Activated CD4-positive, alpha-beta T cell treated with anti-CD3 and anti-CD28 coated beads for 36 hours (primary cell): Measurements from ENCODE around the gene PHYHIPL. TPM values are rescaled to one million over a fixed set of nuclear protein-coding genes. Genes with fewer than 3 reads are reported as not detected.

Experiments used
- ATAC-seq: fragments of 200-7000 bp; cut with Tn5 transposase; one replicate; pipeline ENCODE4 v1.10.0; 2021; ENCODE audit warnings: mild to moderate bottlenecking, moderate library complexity
- CTCF ChIA-PET: fragments of 350-600 bp; sonication (Branson Sonifier 250); formaldehyde crosslinking; loops from one replicate; lab custom pipeline; 2021; ENCODE audit warnings: antibody characterized with exemption; lab: Charles Lee
- POLR2A ChIA-PET: fragments of 350-600 bp; sonication (Branson Sonifier 250); formaldehyde crosslinking; loops from one replicate; lab custom pipeline; 2021; ENCODE audit warnings: antibody characterized with exemption, inconsistent platforms; lab: Charles Lee
- DNase-seq: peaks from one replicate; pipeline ENCODE4 v3.0.0-alpha.2; 2020
- H3K27ac Mint-ChIP-seq: one replicate; pipeline ENCODE4 v1.8.0; 2021; ENCODE audit warnings: mixed read lengths
- H3K27me3 Mint-ChIP-seq: one replicate; pipeline ENCODE4 v1.8.0; 2021; ENCODE audit warnings: mixed read lengths
- H3K36me3 Mint-ChIP-seq: one replicate; pipeline ENCODE4 v1.8.0; 2021; ENCODE audit warnings: low read depth, mixed read lengths
- H3K4me1 Mint-ChIP-seq: one replicate; pipeline ENCODE4 v1.8.0; 2021; ENCODE audit warnings: mixed read lengths
- H3K4me3 Mint-ChIP-seq: one replicate; pipeline ENCODE4 v1.8.0; 2021; ENCODE audit warnings: mild to moderate bottlenecking, moderate library complexity, mixed read lengths
- H3K9me3 Mint-ChIP-seq: one replicate; pipeline ENCODE4 v1.8.0; 2021; ENCODE audit warnings: low read depth, mixed read lengths
- intact Hi-C, 2 experiments: fragments of 100-400 bp; cut with DNase I in 1 of 2; cut with micrococcal nuclease in 1 of 2; formaldehyde crosslinking; loops; one replicate each; pipeline versions ENCODE4 v1.14.2 to v1.15.1; 2022 to 2024; cut with DNase I, micrococcal nuclease
- total RNA-seq, 2 experiments: library from RNA; stranded (reverse); gene quantifications; one replicate each; pipeline ENCODE4 v1.2.3, GENCODE V29; 2021

Gene PHYHIPL
- total RNA-seq, 2 experiments from 2014 or later = not detected

DNA sequence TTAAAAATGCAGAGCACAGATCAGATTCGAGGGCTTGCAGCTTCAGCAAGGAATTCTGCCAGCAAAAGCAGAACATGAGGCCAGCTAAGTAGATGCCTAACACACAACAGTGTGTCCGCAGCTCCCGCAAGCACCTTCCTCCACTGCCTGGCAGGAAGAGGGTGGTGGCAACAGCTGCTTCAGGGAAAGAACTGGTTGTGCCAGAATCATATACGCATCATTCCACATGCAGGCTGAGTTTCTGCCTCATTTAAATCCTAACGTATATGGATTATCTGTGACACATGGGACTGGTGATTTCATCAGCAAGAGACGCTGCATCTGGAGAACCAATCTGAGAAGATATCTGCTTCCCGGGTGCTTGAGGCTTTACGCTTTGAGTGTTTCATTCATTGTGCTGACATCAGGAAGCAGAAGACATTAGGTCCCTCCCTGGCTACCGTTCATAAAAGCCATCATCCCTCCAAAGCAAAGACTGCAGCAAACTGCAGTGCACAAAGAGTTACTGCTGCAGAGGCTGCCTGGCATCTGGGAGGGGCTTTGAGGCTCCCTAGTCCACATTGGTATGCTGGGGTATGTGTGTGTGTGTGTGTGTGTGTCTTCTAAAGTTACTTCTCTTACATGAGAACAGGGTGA lies 107.1 kb downstream of the PHYHIPL start:
- DNase-seq (no peak), ATAC-seq (no peak)
- POLR2A ChIA-PET = no interaction called here
- Mint-ChIP-seq H3K27me3 (no peaks in the 10 kb centered on the region), H3K27ac (no peak overlapping the region), H3K9me3 (no peaks in the 10 kb centered on the region), H3K36me3 (no peaks in the 10 kb centered on the region), H3K4me1 (no peaks in the 10 kb centered on the region), H3K4me3 (no peak overlapping the region)
- intact Hi-C loops = no loop called here
- CTCF ChIA-PET = no interaction called here

GRCh38 chr10:59284118-59284975 lies 107.9 kb downstream of the PHYHIPL start:
- ChIA-PET CTCF (no interaction called here), POLR2A (no interaction called here)
- ATAC-seq (no peak), DNase-seq (no peak)
- Mint-ChIP-seq H3K27me3 (no peaks in the 10 kb centered on the region), H3K4me1 (no peaks in the 10 kb centered on the region), H3K4me3 (no peak overlapping the region), H3K36me3 (no peaks in the 10 kb centered on the region), H3K27ac (no peak overlapping the region), H3K9me3 (no peaks in the 10 kb centered on the region)
- intact Hi-C loops = no loop called here

DNA sequence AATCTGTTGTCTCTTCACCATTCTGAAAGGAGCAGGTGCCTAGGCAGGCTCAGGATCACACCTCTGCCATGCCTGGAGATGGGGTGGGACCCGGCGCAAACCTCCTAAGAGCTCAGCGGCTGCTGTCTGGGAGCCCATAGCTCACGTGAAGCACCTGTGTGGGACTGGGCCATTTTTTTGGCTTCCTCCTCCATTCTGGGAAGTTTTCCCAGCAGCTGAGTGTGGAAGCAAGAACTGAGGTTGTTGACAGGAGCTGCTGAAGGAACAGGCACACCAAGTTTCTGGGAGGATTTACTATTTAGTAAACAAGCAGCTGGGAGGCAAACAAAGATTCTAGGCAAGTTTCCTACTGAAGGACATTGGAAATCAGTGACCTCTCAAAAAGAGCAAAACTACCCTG lies 108.6 kb downstream of the PHYHIPL start:
- DNase-seq = no peak
- Mint-ChIP-seq H3K4me3 (no peak overlapping the region), H3K27ac (no peak overlapping the region), H3K27me3 (no peaks in the 10 kb centered on the region), H3K9me3 (no peaks in the 10 kb centered on the region), H3K4me1 (no peaks in the 10 kb centered on the region), H3K36me3 (no peaks in the 10 kb centered on the region)
- CTCF ChIA-PET = no interaction called here
- ATAC-seq = no peak
- intact Hi-C loops = no loop called here
- POLR2A ChIA-PET = no interaction called here

DNA sequence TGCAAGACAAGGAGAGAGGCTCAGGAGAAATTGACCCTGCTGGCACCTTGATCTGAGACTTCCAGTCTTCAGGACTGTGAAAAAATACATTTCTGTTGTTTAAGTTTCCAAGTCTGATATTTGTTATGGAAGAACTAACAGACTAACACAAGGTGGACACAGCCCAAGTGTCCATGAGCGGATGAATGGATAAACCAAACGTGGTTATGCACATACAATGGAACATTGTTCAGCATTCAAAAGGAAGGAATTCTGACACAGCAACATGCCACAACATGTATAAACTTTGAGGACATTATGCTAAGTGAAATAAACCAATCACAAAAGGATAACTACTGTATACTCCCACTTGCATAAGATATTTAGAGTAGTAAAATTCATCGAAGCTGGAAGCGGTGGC lies 109.4 kb downstream of the PHYHIPL start:
- DNase-seq = no peak
- Mint-ChIP-seq H3K4me3 (no peak overlapping the region), H3K27ac (no peak overlapping the region), H3K36me3 (no peaks in the 10 kb centered on the region), H3K27me3 (no peaks in the 10 kb centered on the region), H3K9me3 (no peaks in the 10 kb centered on the region), H3K4me1 (no peaks in the 10 kb centered on the region)
- ChIA-PET CTCF (no interaction called here), POLR2A (no interaction called here)
- intact Hi-C loops = no loop called here
- no peak for ATAC-seq

DNA sequence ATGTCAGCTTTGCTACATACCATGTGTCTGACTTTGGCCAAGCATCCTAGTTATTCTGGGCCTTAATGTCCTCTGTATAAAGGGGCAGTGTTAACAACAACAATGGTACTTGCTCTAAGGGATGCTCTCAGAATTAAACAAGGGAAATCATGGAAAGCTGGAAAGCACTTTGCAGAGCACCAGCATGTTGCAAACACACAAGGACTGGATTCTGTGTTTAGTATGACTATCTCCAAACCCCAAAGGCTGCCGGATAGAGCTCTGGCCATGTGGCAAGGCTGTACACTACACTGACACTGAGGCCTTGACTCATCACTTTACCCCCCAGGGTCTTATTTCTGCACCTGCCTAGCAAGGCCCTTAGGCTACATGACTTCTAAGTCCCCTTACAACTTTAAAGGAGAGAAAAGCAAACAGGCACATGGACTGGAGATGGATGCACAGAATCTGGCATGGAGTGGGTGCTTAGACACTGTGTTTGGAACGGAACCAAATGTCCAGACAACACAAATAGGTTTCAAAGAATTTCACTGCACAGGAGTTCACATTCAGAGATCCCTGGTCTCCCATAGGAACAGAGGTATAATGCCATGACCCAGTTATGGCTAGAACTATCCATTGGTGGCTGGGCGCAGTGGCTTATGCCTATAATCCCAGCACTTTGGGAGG lies 111.3 kb downstream of the PHYHIPL start:
- CTCF ChIA-PET = interaction anchor here (0.8 kb wide), 1 partner anchor 73 kb away, joined by 3 read pairs; no protein-coding TSS in a partner anchor
- Mint-ChIP-seq H3K27ac (no peak overlapping the region), H3K4me3 (no peak overlapping the region)

DNA sequence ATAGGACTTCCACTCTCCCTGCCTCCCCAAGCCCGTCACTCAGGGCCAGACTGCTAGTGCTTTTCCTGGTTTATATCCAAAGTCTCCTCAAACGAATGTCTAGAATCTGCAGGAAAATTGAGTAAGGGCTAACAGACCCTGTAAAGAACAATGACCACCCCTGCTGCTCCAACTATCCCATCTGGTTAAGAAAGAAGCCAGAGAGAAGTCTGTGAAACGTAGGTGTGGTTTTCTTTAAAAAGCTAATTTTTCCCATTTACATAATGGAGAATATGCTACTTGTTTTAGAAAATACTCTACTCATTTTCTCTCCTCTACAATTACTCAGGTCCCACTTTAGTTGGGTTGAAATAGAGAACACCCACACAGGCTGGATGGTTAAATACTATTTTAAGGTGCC lies 113.4 kb downstream of the PHYHIPL start:
- Mint-ChIP-seq H3K27ac (no peak overlapping the region), H3K4me3 (no peak overlapping the region), H3K9me3 (no peaks in the 10 kb centered on the region), H3K4me1 (no peaks in the 10 kb centered on the region), H3K36me3 (no peaks in the 10 kb centered on the region), H3K27me3 (no peaks in the 10 kb centered on the region)
- POLR2A ChIA-PET = no interaction called here
- intact Hi-C loops = no loop called here
- DNase-seq (no peak), ATAC-seq (no peak)
- CTCF ChIA-PET = no interaction called here

More for the DNA sequence above, 111.3 kb downstream of the PHYHIPL start:
- POLR2A ChIA-PET = no interaction called here
- intact Hi-C loops = no loop called here
- Mint-ChIP-seq H3K4me1 (no peaks in the 10 kb centered on the region), H3K9me3 (no peaks in the 10 kb centered on the region), H3K36me3 (no peaks in the 10 kb centered on the region), H3K27me3 (no peaks in the 10 kb centered on the region)
- ATAC-seq = no peak
- DNase-seq = no peak

- Mint-ChIP-seq H3K27me3 (no peaks in the 10 kb centered on the region), H3K27ac (no peak overlapping the region), H3K9me3 (no peaks in the 10 kb centered on the region), H3K36me3 (no peaks in the 10 kb centered on the region), H3K4me1 (no peaks in the 10 kb centered on the region), H3K4me3 (no peak overlapping the region)
- ATAC-seq (no peak), DNase-seq (no peak)
- CTCF ChIA-PET = no interaction called here
- POLR2A ChIA-PET = no interaction called here
- intact Hi-C loops = no loop called here
Observed at GRCh38 chr10:59290448-59290847, 114.0 kb downstream of the PHYHIPL start.

Other genes starting within 250 kb of the PHYHIPL start
- gene FAM13C, start 185.9 kb downstream of the PHYHIPL start, total RNA-seq = under 1 TPM in 1 of 2 experiments, not detected in 1; 0.35 TPM